Activated CD8-positive, alpha-beta memory T cell treated with anti-CD3 and anti-CD28 coated beads, Interleukin-2, amount 50 U/mL, for 24 hours (primary cell): Measurements from ENCODE around the gene STEEP1.
"Not testable (repeated sequence)": the region's sequence is repeated elsewhere in the genome, so short reads cannot be mapped to it uniquely, and the experiment has no call there.

Experiments used
- DNase-seq: peaks from one replicate; pipeline ENCODE4 v3.0.0-alpha.2; 2020; ENCODE audit errors: extremely low read depth

STEEP1 gene

GRCh38 chrX:119529345-119530276 is 35.6 kb downstream of the STEEP1 start:
- DNase-seq: no peak

GRCh38 chrX:119523664-119524184 is 41.5 kb downstream of the STEEP1 start:
- DNase-seq: no peak

GRCh38 chrX:119521246-119521645 is 44.0 kb downstream of the STEEP1 start:
- no peak for DNase-seq

- DNase-seq: no peak
Measured at GRCh38 chrX:119518371-119518770, 46.8 kb downstream of the STEEP1 start.

GRCh38 chrX:119516157-119516702 is 49.0 kb downstream of the STEEP1 start:
- DNase-seq: no peak

GRCh38 chrX:119512146-119512800 is 52.9 kb downstream of the STEEP1 start:
- no peak for DNase-seq

- no peak for DNase-seq
Measured at GRCh38 chrX:119507206-119507605, 58.0 kb downstream of the STEEP1 start.

GRCh38 chrX:119505945-119506344 is 59.3 kb downstream of the STEEP1 start:
- DNase-seq: no peak

GRCh38 chrX:119505145-119505544 is 60.1 kb downstream of the STEEP1 start:
- not testable (repeated sequence) for DNase-seq

- DNase-seq: no peak
Measured at GRCh38 chrX:119503484-119503861, 61.7 kb downstream of the STEEP1 start.

- no peak for DNase-seq
Measured at GRCh38 chrX:119502727-119503483, 62.3 kb downstream of the STEEP1 start.

GRCh38 chrX:119501511-119502148 is 63.6 kb downstream of the STEEP1 start:
- no peak for DNase-seq

GRCh38 chrX:119500061-119500800 is 65.0 kb downstream of the STEEP1 start:
- DNase-seq: no peak

- DNase-seq: no peak
Measured at GRCh38 chrX:119497185-119497584, 68.0 kb downstream of the STEEP1 start.

- no peak for DNase-seq
Measured at GRCh38 chrX:119495734-119496726, 69.2 kb downstream of the STEEP1 start.

GRCh38 chrX:119493851-119494495 is 71.2 kb downstream of the STEEP1 start:
- DNase-seq: not testable (repeated sequence)

- DNase-seq: no peak
Measured at GRCh38 chrX:119492463-119492862, 72.7 kb downstream of the STEEP1 start.

- no peak for DNase-seq
Measured at GRCh38 chrX:119489212-119490074, 75.8 kb downstream of the STEEP1 start.
